Calu3 (cell line): ENCODE data around the gene EID3. TPM values are rescaled to one million over a fixed set of nuclear protein-coding genes. Genes with fewer than 3 reads are reported as not detected.

Source experiments
- BruUV-seq: library from RNA; stranded (reverse); fragments of 400-500 nt; replicated peaks from 2 replicates; lab custom pipeline; 2021; lab: Mats Ljungman, UMichigan
- CTCF ChIA-PET: fragments of 300-600 bp; sonication (Branson Sonifier 250); formaldehyde crosslinking; loops from one replicate; lab custom pipeline; 2022; ENCODE audit warnings: antibody characterized with exemption; lab: Charles Lee
- DNase-seq: peaks from one replicate; pipeline ENCODE4 v3.0.0; 2022
- H3K27ac Mint-ChIP-seq: one replicate; pipeline ENCODE4 v1.8.0; 2022; ENCODE audit warnings: mixed read lengths; ENCODE audit not compliant: unreplicated experiment
- H3K27me3 Mint-ChIP-seq: one replicate; pipeline ENCODE4 v1.8.0; 2022; ENCODE audit warnings: mixed read lengths; ENCODE audit not compliant: unreplicated experiment
- H3K36me3 Mint-ChIP-seq: one replicate; pipeline ENCODE4 v1.8.0; 2022; ENCODE audit warnings: mild to moderate bottlenecking, moderate library complexity, mixed read lengths; ENCODE audit not compliant: insufficient read depth, unreplicated experiment
- H3K4me1 Mint-ChIP-seq: one replicate; pipeline ENCODE4 v1.8.0; 2022; ENCODE audit warnings: mild to moderate bottlenecking, low read depth, mixed read lengths; ENCODE audit not compliant: unreplicated experiment
- H3K4me3 Mint-ChIP-seq: one replicate; pipeline ENCODE4 v1.8.0; 2022; ENCODE audit warnings: mild to moderate bottlenecking, low read depth, moderate library complexity, mixed read lengths; ENCODE audit not compliant: unreplicated experiment
- H3K9me3 Mint-ChIP-seq: one replicate; pipeline ENCODE4 v1.8.0; 2022; ENCODE audit warnings: low read depth, mixed read lengths; ENCODE audit not compliant: unreplicated experiment
- CTCF ChIP-seq: fragments of 200-600 bp; IDR thresholded peaks from one replicate; pipeline ENCODE4 v1.8.0; 2022; ENCODE audit warnings: antibody characterized with exemption; ENCODE audit not compliant: unreplicated experiment
- intact Hi-C: fragments of 100-400 bp; cut with micrococcal nuclease; formaldehyde crosslinking; loops from one replicate; pipeline ENCODE4 v1.10.0; 2022; ENCODE audit not compliant: unreplicated experiment
- total RNA-seq: library from RNA; stranded (reverse); gene quantifications from 2 replicates; pipeline ENCODE4 v1.2.3, GENCODE V29; 2022

Gene EID3
- total RNA-seq, 1 experiment from 2014 or later = 5.5 TPM

DNA sequence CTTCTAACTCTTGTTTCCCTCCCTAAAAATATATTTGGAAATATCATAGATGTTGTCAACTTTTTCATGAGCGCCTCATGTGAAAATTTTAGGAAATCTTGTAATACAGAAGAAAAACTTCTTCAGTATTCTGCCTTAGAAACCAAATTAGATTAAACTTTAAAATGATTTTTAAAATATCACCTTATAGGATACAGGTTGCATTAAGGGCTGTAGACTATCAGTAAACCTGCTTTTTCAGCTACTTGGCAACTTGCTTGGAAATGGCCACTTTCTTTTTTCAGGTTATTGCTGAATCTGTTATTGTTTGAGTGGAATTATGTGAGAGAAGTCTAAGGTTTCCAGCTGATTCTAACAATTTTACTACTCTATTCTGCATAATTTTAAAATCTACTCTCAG, 9.1 kb downstream of the EID3 start:
- intact Hi-C loops = no loop called here
- no TSS peak for BruUV-seq
- Mint-ChIP-seq H3K4me1 (peaks cover 36% of the 10 kb centered on the region), H3K4me3 (no peak overlapping the region), H3K27ac (no peak overlapping the region), H3K9me3 (no peaks in the 10 kb centered on the region), H3K36me3 (peaks cover 86% of the 10 kb centered on the region), H3K27me3 (no peaks in the 10 kb centered on the region)
- TF ChIP-seq CTCF = no peak
- DNase-seq = no peak
- CTCF ChIA-PET = interaction anchor here (1.6 kb wide), 1 partner anchor 37 kb away, joined by 3 read pairs; no protein-coding TSS in a partner anchor

DNA sequence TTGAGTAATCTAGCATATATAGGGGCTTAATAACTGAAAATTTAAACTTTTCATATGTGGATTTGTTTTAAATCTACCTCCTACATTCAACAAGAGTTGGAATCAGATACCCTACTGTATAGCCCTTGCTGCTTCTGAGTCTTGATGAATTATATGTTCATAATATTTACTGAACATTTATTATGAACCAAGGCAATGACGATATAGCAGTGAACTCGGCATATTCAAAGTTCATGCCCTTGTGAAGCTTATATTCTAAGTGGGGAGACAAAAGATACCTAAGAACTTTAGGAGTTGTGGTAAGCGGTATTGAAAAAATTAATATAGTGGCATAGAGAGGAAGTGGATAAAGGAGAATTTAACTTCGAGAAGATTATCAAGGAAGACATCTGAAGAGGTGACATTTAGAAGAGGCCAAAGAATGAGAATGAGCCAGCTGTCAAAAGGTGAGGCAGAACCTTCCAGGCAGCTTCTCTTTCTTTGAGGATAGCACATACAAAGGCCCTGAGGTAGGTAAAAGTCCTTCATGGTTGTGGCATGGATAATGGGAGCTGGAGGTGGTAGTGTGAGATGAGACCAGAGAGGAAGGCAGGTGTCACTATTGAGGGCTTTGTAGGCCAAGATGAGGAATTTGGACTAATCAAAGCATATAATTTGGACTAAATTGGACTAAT, 10.2 kb downstream of the EID3 start:
- no peaks in the 10 kb centered on the region for H3K27me3 Mint-ChIP-seq
- DNase-seq = no peak
- peaks cover 89% of the 10 kb centered on the region for H3K36me3 Mint-ChIP-seq
- peak overlapping the region; percentile 58 for H3K27ac Mint-ChIP-seq
- BruUV-seq = TSS peak; percentile 11
- H3K9me3 Mint-ChIP-seq = no peaks in the 10 kb centered on the region
- no peak overlapping the region for H3K4me3 Mint-ChIP-seq
- peaks cover 33% of the 10 kb centered on the region for H3K4me1 Mint-ChIP-seq
- intact Hi-C loops = no loop called here
- TF ChIP-seq CTCF = no peak
- CTCF ChIA-PET = no interaction called here

DNA sequence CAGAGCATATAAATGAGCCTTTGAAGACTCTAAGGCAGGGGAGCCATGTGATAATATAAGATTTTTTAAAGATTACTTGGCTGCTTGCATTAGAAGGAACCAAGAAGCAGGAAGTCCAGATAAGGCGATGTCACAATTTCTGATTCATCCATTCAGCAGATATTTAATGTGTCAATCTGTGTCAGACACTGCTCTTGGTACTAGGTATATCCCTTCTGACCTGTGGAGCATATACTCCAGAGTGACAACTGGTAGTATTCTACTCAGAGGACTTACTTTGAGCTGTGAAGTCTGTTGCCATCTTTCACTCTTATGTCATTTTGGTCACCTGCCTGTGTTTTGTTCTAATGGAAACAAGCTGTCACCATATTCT, 10.7 kb downstream of the EID3 start:
- H3K36me3 Mint-ChIP-seq = peaks cover 89% of the 10 kb centered on the region
- H3K4me3 Mint-ChIP-seq = no peak overlapping the region
- TF ChIP-seq CTCF = no peak
- H3K27me3 Mint-ChIP-seq = no peaks in the 10 kb centered on the region
- CTCF ChIA-PET = no interaction called here
- H3K9me3 Mint-ChIP-seq = no peaks in the 10 kb centered on the region
- H3K4me1 Mint-ChIP-seq = peaks cover 36% of the 10 kb centered on the region
- intact Hi-C loops = no loop called here
- DNase-seq = no peak
- BruUV-seq = no TSS peak
- H3K27ac Mint-ChIP-seq = peak overlapping the region; percentile 58

- intact Hi-C loops = no loop called here
- Mint-ChIP-seq H3K27ac (no peak overlapping the region), H3K9me3 (no peaks in the 10 kb centered on the region), H3K36me3 (peaks cover 89% of the 10 kb centered on the region), H3K4me1 (peaks cover 28% of the 10 kb centered on the region), H3K27me3 (no peaks in the 10 kb centered on the region), H3K4me3 (no peak overlapping the region)
- BruUV-seq = no TSS peak
- CTCF ChIA-PET = no interaction called here
- TF ChIP-seq CTCF = no peak
- no peak for DNase-seq
Observed at GRCh38 chr12:104315326-104316224, 12.0 kb downstream of the EID3 start.
